ENCODE results near the gene ROCK1. TPM values are rescaled to one million over a fixed set of nuclear protein-coding genes. Genes with fewer than 3 reads are reported as not detected.
"Not testable (repeated sequence)": the region's sequence is repeated elsewhere in the genome, so short reads cannot be mapped to it uniquely, and the experiment has no call there.

ROCK1 gene
- 10 to 100 TPM; 54.9 to 75.7 (median 66.8) TPM for polyA plus RNA-seq (ENCODE audit: insufficient read length in 4 of 4)

DNA sequence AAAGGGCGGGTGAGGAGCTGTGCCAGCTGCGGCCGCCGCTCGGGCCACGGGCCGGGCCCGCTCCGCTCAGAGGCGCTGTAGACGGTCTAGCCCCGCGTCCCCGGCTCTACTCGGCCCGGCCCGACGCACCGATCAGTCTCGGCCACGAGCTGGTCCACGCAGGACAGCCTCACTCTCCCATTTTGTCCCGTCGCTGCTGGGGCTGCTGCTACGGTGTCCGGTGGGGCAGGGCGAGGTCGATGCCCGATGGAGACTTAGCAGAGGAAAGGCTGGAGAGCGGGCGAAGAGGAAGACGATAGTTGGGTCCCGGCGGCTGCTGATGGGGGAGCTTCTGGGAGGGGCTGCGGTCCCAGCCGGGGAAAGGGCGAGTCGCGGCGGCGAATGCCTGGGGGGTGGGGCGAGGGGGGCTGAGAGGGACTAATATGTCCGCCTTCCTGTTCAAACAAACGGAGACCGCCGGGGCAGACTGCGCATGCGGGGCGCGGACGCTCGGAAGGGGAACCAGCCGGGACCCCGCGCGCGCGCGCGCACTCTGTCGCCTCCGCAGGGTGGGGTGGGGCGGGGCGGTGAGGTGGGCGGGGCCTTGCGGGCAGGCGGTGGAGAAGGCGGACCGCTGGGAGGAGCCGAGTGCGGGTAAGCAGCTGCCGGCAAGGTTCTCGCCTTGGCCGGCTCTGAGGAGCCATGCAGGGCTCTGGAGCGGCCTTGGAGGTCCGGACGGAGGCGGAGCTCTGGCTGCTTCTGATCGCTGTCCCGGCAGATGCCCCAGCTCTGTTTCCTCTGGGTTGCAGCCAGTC, at the start of gene ROCK1:
Gene ROCK1 (minus strand): TSS at position 468 of the 794 bp plus-strand sequence. CDS start 903 bp downstream, outside the sequence.
- DNase-seq (ENCODE audit: low read depth in 4 of 4, low spot score in 3 of 4) = peak; percentile 89 to 96 (median 90)

DNA sequence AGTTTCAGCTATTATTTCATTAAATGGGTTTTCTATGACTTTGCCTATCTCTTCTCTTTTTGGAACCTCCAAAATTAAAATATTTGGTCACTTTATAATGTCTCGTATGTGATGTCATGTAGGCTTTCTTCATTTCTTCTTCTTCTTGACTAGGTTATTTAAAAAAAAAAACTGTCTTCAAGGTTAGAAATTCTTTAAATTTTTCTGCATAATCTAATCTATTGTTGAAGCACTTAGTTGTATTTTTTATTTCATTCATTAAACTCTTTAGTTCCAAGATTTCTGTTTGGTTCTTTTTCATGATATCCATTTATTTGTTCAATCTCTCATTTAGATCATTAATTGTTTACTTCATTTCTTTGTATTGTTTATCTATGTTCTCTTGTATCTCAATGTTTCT, 43.8 kb upstream of the ROCK1 start:
- no peak for DNase-seq (ENCODE audit: low read depth in 4 of 4, low spot score in 3 of 4)

DNA sequence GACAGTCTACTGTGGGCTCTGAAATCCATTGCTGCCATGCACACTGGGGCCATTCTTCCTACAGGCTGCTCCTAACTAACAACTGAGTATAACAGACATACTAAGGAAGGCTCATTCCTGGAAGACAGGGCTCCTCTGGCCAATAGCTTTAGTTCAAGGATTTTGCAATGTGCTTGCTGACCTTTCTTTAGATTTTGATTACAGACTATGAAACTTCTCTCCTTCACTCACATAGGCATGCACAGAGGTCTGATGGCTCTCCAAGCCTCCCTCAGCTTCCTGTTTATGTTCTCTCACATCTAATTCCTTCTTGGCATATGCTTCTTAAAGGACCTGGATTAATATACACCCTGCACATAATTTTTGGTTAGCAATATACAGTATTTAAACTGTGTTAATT, 34.4 kb upstream of the ROCK1 start:
- DNase-seq (ENCODE audit: low read depth in 4 of 4, low spot score in 3 of 4) = no peak

DNA sequence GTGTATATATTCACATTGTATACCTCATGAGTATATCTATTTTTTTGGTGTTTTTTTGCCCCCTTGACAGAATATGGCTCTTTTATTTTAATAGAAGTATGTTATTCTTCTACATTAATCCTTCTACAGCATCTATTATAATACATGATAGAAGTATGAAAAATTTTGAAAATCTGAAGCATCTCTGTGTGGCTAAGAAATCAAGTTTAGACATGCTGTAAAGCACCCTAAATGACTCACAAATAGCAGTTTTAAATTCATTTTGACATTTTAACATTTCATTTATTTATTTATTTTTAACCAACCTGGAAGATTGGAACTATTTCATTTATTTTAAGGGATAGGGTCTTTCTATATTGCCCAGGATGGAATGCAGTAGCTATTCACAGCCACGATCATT, 33.8 kb upstream of the ROCK1 start:
- no peak for DNase-seq (ENCODE audit: low read depth in 4 of 4, low spot score in 3 of 4)

DNA sequence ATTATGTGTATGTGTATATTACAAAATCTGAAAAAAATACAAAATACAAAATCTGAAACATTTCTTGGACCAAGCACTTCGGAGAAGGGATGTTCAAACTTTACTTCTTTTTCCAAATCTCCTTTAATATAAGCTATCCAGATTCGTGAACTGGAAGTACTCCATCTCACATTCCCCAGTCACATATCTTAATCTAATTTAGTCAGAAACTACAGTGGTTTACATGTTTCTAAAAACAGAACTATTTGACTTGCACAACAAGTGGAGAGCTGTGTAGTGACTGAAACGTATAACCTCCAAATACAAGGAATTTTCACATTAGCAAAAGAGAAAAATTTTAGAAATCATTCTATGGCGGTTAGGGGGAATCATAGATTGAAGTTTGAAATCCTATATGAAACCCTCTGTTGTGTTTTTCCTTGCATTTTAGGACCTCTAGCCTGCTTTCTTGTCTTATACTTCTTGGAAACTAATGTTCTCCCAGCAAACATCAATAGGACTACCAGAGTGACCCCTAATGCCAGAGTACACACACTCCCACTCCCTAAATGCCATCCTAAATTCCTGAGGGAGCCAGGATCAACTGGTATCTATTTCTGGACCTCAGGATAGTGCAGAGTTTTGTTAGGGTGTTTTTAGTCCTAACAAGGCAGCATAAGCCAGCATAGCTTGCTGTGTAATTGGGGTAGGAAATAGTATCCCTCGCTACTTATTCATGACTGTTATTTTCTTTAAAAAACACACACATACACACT, 30.2 kb upstream of the ROCK1 start:
- DNase-seq (ENCODE audit: low read depth in 4 of 4, low spot score in 3 of 4) = no peak

DNA sequence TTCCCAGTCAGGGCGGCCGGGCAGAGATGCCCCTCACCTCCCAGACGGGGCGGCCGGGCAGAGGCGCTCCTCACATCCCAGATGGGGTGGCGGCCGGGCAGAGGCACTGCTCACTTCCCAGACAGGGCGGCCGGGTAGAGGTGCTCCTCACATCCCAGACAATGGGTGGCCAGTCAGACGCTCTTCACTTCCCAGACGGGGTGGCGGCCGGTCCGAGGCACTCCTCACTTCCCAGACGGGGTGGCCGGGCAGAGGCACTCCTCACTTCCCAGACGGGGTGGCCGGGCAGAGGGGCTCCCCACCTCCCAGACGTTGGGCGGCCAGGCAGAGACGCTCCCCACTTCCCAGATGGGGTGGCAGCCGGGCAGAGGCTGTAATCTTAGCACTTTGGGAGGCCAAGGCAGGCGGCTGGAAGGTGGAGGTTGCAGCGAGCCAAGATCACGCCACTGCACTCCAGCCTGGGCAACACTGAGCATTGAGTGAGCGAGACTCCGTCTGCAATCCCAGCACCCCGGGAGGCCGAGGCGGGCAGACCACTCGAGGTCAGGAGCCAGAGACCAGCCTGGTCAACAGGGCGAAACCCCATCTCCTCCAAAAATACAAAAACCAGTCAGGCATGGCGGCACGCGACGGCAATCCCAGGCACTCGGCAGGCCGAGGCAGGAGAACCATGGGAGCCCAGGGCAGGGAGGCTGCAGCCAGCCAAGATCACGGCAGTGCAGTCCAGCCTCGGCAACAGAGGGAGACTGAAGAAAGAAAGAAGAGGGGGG, 26.3 kb upstream of the ROCK1 start:
- not testable (repeated sequence) for DNase-seq (ENCODE audit: low read depth in 4 of 4, low spot score in 3 of 4)

DNA sequence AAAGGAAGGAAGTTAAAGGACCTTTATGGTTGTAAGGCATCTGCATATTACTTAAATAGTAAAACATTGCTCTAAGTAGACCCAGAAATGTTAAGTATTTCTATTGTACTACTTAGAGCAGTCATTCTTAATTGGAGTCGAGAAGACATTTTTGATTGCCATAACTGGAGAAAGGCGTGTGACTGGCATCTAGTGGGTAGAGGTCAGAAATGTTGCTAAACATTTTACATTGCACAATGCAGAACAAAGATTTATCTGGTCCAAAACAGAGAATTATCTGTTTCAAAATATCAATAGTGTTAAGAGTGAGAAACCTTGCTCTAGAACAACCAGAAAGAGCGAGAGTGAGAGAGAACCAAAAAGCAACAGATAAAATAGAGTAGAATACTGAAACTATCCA, 23.3 kb upstream of the ROCK1 start:
- DNase-seq (ENCODE audit: low read depth in 4 of 4, low spot score in 3 of 4) = no peak

DNA sequence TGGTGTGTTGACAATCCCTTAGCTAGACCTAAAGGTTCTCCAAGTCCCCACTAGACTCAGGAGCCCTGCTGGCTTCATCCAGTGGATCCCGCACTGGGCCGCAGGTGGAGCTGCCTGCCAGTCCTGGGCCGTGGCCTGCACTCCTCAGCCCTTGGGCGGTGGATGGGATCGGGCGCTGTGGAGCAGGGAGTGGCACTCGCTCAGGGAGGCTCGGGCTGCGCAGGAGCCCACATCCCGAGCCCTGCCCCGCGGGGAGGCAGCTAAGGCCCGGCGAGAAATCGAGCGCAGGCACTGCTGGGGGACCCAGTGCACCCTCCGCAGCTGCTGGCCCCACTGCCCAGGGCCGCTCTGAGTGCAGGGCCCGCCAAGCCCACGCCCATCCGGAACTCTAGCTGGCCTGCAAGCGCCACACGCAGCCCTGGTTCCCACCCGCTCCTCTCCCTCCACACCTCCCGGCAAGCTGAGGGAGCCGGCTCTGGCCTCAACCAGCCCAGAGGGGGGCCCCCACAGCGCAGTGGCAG, 20.8 kb upstream of the ROCK1 start:
- no peak for DNase-seq (ENCODE audit: low read depth in 4 of 4, low spot score in 3 of 4)

DNA sequence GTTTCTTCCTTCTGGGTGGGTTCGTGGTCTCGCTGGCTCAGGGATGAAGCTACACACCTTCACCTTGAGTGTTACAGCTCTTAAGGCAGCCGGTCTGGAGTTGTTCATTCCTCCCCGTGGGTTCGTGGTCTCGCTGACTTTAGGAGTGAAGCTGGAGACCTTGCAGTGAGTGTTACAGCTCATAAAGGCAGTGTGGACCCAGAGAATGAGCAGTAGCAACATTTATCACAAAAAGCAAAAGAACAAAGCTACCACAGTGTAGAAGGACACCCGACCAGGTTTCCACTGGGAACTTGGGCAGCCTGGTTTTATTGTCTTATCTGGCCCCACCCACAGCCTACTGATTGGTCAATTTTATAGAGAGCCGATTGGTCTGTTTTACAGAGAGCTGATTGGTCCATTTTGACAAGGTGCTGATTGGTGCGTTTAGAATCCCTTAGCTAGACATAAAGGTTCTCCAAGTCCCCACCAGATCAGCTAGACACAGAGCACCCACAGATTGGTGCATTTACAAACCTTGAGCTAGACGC, 20.1 kb upstream of the ROCK1 start:
- DNase-seq (ENCODE audit: low read depth in 4 of 4, low spot score in 3 of 4) = no peak

DNA sequence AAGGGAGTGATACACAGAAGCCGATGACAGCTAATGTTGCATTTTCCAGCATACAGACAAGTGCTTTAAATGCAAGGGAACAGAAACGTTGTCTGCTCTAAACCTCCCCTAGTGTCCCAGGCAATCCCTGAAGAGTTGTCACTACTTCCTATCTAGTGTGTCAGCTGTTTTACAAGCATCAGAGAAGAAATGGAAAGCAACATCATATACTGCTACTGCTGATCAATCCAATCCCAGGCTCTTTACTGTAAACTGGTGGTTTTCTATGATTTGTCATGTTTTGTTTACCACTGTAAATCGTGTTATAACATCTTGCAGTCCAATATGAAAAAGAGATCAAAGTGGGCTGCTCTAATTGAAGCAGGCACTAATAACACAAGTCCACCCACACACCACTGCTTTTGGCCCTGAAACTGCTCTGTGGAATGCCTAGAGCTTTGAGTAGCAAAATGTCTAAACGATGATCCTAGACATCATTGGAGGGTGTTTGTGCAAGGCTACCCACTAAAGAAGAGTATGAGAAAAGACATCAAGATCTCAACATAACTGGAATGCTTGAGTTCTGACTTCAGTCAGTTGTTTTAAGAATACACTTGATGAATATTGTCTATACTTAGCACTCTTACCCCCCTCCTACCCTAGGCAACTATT, 18.1 kb upstream of the ROCK1 start:
- DNase-seq (ENCODE audit: low read depth in 4 of 4, low spot score in 3 of 4) = no peak

DNA sequence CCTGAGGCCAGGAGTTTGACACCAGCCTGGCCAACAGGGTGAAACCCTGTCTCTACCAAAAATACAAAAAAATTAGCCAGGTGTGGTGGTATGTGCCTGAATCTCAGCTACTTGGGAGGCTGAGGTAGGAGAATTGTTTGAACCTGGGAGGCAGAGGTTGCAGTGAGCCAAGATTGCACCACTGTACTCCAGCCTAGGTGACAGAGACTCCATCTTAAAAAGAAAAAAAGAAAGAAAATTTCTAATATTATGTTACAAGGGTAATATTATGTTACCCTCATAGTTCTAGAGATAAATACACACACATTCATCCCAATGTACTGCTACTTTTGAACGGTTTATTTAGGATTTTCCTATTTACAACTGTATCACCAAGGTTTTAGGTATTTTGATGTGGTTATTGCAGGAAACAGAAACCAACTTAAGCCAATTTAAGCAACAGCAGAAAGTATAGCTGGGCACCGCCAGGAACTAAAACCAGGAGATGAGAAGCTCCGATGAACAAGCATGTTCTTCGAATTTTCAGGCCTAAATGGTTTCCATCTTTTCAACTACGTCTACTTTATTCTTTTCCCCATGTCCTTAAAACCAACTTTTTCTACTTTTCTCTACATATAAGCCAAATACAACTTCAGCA, 11.8 kb upstream of the ROCK1 start:
- no peak for DNase-seq (ENCODE audit: low read depth in 4 of 4, low spot score in 3 of 4)

DNA sequence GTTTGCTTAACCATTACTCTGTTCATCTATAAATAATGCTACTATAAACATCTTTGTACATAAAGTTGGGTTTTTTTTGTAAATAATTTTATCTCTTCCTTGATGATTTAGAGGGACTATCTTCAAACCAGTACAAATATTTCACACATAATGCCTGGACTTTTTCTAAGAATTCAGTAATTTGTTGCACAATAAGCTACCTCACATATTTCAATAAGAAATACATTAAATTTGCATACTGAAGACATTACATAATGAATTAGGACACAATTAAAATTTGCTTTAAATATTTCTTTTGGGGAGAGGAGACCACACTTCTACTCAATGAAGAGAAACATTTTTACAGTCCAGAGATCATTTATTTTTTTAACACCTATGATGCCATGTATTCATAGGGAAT, 7.2 kb upstream of the ROCK1 start:
- no peak for DNase-seq (ENCODE audit: low read depth in 4 of 4, low spot score in 3 of 4)

DNA sequence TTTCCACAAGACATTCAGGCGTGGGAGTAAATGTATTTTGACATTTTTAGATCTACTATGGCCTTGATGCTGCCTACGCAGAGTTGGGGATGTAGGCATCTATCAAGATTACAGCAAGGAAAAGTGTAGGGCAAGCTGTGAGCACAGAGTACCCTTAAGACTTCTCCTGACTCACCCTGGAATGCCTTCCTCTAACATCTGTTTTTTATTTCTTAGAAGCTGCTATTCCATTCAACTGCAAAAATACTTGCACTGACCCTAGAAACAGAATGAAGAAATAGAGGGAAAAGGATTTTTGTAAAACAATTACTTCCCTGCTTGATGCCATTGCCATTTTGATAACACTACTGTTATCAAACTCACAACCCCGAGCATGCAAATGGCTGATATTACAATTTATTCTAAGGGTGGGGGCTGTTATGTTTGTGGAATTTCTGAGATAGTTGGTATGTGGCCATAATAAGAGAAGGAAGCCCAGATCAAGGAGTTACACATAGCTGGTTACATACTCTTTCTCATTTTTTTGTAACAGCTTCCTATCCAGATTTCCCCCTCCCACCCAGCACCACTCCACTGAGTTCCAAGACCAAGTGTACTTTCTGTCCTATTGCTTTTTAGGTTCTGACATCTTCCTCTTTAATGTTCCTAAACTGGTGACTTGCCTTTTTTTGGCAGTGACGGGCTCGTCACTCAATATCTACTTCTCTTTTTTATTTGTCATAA, 6.0 kb upstream of the ROCK1 start:
- DNase-seq (ENCODE audit: low read depth in 4 of 4, low spot score in 3 of 4) = no peak

DNA sequence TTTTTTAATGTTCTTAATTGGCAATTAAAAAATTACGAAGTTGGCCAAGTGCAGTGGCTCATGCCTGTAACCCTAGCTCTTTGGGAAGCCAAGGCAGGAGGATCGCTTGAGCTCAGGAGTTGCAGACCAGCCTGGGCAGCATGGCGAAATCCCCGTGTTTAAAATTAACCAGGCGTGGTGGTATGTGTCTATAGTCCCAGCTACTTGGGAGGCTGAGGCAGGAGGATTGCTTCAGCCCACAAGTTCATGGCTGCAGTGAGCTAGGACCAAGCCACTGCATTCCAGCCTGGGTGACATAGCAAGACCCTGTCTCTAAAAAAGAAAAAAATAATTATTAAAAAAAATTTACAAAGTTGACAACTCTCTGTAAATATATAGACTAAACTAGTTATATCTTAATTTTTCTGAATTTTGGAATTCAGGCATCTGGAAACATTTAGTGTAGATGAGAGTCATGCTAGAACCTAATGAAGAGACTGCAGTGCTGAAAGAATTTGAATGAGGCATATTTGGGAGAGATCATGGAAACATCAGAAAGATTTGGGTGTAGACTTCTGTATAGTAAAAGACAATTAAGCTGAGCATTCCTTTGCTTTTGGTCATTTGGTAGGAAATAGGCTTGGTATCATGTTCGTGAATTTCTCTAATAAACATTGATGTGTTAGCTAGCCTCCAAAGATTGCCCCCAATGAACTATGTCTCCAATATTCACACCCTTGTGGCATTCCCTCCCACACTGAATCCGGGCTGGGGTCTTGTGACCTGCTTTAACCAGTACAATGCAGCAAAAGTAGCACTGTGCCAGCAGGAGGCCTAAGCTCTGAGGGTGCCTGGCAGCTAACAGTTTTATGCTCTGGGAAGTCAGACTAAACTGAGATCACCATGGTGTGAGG, 4.2 kb upstream of the ROCK1 start:
- no peak for DNase-seq (ENCODE audit: low read depth in 4 of 4, low spot score in 3 of 4)

DNA sequence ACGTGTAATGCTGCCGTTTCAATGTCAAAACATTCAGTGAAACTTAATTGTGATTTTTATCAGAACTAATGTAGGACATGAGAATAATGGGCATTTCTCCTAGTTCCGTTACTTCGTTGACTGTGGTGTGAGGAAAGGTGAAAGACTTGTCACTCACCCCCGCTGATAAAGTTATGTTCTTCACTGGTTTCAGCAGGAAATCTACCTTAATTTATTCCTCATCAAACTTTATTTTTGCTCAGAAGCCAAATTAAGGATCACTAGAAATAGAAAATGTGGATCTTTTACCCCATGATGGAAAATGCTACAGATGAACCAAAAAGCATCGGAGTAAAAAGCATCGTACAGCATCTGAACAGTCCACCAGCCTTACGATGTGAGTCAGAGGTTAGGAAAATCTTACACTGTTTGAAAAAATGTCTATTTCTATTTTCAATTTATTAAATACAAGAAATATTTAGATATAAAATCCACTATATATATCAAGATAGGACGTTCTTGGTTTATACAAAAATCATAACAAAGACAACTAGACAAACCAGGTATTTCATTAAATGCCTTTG, 1.0 kb upstream of the ROCK1 start:
- DNase-seq (ENCODE audit: low read depth in 4 of 4, low spot score in 3 of 4) = no peak

DNA sequence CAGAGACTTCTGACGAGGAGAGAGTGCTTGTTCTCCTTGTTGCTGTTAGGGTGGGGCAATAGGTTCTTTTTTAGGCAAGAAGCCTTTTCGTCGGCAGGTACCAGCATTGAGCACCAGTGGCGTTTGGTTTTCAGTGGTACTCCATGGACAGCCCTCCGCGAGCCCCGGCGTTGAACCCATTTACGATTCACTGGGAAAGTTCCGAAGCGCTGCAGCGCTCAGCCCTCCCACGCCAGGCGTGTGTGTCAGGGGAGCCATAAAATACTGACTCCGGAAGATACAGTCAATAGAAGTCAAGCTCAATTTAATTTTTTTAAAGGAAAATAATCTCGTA, 494 bp upstream of the ROCK1 start:
- DNase-seq (ENCODE audit: low read depth in 4 of 4, low spot score in 3 of 4) = no peak

DNA sequence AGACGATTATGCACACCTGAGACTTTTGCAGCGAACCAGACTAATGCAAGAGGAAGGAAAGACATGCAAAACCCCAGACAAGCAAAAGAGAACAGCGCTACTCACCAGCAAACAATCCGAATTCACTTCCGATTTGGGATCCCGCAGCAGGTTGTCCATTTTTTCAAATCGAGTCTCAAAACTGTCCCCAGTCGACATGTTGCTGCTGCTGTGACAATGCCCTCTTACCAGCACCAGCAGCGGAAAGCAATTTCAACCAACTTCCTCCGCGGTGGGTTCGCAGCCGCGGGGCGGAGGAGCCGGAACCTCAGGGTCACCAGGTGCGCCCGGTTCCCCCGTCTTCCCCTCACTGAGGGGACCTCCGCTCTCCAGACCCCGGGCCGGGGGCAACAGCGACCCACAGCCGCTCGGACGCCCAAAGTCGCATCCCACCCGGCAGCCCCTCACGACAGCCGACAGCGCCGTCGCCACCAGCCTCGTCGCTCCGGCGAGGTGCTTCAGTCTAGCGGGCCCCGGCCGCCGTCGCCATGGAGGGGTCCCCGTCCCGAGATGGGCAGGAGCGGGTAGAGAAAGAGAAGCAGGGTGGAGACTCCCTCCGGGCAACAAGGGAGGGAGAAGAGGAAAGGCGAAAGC, 784 bp downstream of the ROCK1 start:
- DNase-seq (ENCODE audit: low read depth in 4 of 4, low spot score in 3 of 4) = peak in 2 of 4 donors; percentile 27 to 39
